ENCODE measurements around the gene TMEM263.
"Not testable (repeated sequence)": the region's sequence is repeated elsewhere in the genome, so short reads cannot be mapped to it uniquely, and the experiment has no call there.

Gene TMEM263

DNA sequence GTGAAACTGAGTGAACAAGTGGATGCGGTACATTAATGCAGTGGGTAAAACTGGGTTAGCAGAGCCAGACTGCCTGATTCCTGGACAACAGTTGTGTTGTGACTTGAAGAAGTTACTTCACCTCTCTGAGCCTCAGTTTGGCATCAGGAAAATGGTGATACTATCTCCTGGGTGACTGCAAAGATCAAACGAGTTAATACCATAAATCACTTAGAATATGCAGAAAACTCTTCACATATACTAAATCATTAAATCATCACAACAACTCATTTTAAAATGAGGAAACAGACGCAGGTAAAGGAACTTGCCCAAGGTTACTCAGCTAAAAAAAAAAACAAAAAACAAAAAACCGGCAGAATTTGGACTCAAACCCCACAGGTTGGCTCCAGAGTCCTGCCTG is 30.4 kb downstream of the TMEM263 start:
- DNase-seq (ENCODE audit: low spot score), result no peak

GRCh38 chr12:106986625-106987389 is 31.1 kb downstream of the TMEM263 start, which contains the start of gene MTERF2:
Gene MTERF2, minus strand, starts transcription at chr12:106987146. Its CDS starts 8,432 bp downstream, at chr12:106978714.
- peak; percentile 98 for DNase-seq (ENCODE audit: low spot score)

GRCh38 chr12:106987846-106988245 is 32.1 kb downstream of the TMEM263 start:
- no peak for DNase-seq (ENCODE audit: low spot score)

DNA sequence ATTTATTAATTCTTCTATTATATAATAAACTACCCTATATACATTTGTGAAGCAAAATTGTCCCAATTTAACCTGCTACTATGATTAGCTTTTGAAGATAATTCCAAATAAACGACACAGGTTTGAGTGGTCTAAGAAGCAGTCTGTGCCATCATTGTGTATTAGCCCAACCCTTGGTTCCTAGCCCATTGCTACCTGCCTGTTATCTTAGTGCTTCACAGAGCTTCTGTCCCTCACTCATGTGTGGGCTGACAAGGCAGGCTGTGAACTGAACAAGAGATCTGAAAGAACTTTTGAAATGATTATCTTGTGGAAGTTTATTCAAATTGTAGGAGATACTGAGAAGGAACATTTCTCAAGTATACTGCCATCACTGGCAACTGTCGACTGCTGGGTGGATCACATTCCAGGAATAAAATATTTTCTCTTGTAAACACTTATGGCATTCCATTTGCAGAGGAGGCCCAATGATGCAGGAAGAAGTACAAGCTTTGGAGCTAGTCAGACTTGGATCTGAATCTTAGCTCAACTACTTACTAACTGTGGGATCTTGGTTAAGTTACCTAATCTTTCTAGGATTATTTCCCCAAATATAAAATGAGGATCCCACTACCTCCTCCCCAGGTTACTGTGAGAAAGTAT is 39.0 kb downstream of the TMEM263 start:
- no peak for DNase-seq (ENCODE audit: low spot score)

DNA sequence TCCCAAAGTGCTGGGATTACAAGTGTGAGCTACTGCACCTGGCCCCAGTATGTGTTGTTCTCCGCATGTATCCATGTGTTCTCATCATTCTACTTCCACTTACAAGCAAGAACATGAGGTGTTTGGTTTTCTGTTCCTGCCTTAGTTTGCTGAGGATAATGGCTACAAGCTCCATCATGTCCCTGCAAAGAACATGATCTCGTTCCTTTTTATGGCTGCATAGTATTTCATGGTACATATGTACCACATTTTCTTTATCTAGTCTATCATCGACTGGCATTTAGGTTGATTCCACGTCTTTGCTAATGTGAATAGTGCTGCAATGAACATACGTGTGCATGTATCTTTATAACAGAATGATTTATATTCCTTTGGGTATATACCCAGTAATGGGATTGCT is 40.4 kb downstream of the TMEM263 start:
- not testable (repeated sequence) for DNase-seq (ENCODE audit: low spot score)

DNA sequence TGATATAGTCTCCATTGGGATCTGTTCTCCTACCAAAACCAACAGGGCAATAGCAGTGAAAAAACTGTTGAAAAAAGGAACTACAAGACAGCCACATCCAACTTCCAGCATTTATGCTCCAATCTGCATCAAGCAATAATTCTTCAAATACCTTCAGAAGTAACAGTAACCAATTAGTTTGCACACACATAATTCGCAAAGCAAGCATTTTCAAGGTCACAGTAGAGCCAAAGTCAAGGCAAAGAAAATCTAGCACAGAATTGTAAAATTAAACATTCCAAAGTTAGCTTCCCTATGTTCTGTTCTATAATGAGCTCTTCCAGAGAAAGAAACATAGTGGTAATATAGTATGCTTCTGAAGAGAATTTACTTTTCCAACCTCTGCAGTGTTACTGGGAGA is 42.2 kb downstream of the TMEM263 start:
- DNase-seq (ENCODE audit: low spot score), result no peak

DNA sequence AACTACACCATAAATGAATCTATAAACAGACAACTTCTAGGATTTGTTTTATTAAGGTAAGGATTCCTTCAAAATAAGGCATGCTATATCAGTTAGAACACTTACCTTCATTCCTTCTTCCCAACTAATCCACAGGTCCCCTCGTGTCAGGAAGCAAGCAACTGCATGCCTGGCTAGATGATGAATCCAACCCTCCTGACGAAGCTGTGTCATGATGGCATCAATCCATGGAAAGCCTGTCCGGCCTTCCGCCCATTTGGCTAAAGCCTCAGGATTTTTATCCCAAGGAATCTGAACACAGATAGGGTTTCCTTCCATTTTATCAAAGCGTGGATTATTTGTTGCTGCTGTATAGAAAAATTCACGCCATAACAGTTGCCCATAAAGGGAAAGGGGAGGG is 43.7 kb downstream of the TMEM263 start:
- no peak for DNase-seq (ENCODE audit: low spot score)

DNA sequence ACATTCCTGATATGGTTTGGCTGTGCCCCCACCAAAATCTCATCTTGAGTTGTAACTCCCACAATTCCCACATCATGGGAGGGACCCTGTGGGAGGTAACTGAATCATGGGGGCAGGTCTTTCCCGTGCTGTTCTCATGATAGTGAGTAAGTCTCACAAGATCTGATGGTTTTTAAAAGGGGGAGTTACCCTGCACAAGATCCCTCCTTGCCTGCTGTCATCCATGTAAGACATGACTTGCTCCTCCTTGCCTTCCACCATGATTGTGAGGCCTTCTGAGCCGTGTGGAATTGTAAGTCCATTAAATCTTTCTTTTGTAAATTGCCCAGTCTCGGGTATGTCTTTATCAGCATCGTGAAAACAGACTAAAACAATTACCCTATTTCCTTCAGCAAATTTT is 47.0 kb downstream of the TMEM263 start:
- not testable (repeated sequence) for DNase-seq (ENCODE audit: low spot score)

- DNase-seq (ENCODE audit: low spot score), result no peak
Measured at GRCh38 chr12:107007411-107007810, 51.7 kb downstream of the TMEM263 start.

DNA sequence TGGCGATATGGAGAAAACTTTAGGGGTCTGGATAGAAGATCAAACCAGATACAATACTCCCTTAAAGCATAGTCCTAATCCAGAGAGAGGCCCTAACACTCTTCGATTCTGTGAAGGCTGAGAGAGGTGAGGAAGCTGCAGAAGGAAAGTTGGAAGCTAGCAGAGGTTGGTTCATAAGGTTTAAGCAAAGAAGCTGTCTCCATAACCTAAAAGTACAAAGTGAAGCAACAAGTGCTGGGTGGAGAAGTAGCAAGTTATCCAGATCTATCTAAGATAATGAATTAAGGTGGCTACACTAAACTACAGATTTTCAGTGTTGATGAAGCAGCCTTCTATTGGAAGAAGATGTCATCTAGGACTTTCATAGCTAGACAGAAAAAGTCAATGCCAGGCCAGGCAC is 55.8 kb downstream of the TMEM263 start:
- DNase-seq (ENCODE audit: low spot score), result no peak

- no peak for DNase-seq (ENCODE audit: low spot score)
Measured at GRCh38 chr12:107012736-107013425, 57.2 kb downstream of the TMEM263 start.

DNA sequence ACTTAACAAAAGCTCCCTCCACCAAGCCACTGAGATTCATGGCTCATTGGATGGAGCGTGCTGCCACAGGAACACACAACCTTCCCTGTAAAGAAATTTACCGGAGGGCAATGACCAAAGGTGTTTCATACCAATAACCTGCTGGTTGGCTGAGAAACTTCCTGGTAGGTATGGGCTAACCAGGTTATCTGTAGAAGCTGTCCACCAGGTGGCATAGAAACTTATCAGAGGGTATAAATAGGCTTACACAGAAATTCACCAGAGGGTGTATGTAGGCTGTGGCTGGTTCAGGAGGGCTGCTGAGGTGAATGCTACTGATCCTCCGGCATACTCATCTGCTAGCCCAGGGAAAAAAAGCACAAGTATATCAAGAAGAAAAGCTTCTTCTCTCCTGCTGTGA is 58.3 kb downstream of the TMEM263 start:
- no peak for DNase-seq (ENCODE audit: low spot score)

GRCh38 chr12:107017042-107017441 is 61.3 kb downstream of the TMEM263 start:
- no peak for DNase-seq (ENCODE audit: low spot score)

DNA sequence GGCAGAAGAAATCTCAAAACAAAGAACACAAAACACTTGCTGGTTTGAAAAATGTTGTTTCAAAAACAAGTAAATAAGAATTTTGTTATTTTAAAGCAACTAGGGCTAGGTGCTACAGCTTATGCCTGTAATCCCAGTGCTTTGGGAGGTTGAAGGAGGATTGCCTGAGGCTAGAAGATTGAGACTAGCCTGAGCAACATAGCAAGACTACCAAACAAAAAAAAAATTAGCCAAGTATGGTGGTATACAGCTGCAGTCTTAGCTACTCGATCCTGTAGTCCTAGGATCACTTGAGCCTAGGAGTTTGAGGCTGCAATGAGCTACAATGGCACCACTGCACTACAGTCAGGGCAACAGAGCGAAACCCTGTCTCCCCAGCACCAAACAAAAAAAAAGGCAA is 63.8 kb downstream of the TMEM263 start:
- no peak for DNase-seq (ENCODE audit: low spot score)

All from left forelimb (tissue), 1 donor.